HG03060 (cell line): ENCODE data around the gene CNNM2.

Source experiments
- ATAC-seq: cut with Tn5 transposase; IDR thresholded peaks from one replicate; pipeline ENCODE4 v1.9.1; 2021; ENCODE audit warnings: low read depth, moderate number of reproducible peaks; ENCODE audit not compliant: unreplicated experiment

Gene CNNM2

DNA sequence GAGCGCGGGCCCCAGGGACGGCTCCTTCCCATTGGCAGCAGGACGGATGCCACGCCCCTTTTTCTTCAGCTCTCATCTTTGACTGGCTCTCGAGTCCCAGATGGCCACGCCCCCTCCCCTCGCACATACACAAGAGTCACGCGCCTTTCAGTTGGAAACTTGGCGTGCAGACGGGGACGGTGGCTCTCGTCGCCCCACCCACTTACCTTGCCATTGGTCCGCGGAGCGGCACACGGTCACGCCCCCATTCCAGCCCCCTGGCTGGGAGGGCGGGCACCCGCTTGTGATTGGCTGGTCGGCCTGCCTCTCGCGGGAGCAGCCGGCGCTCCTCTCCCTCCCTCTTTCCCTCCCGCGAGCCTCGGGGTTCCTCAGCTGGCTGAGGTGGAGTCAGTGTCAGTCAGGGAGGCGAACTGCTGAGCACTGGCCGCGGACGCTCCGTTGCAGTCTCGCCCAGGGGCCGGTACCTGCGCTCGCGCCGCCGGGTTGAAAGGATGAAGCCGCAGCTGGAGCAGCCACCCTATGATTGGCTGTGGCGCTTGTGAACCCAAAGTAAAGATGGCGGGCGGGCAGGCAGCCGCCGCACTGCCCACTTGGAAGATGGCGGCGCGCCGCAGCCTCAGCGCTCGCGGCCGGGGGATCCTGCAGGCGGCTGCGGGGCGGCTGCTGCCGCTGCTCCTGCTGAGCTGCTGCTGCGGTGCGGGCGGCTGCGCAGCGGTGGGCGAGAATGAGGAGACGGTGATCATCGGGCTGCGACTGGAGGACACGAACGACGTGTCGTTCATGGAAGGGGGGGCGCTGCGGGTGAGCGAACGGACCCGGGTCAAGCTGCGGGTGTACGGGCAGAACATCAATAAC is at the start of gene CNNM2:
Gene CNNM2, plus strand, starts transcription at position 333 of the 855 bp plus-strand sequence. Its CDS starts 187 bp downstream, at position 520.
- ATAC-seq = peak; percentile 69

DNA sequence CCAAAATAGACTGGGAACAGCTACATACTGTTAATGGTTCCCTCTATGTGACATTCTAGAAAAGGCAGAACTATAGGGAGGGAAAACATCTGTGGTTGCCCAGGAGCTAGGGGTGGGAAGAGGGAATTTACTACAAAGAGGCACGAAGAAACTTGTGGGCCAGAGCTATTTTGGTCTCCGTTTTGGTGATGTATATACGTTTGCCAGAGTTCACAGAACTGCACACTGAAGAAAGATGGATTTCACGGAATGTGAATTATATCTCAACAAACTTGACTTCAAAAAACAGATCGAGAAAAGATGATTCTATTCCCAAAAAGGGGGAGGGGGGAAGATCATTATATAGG is 49.2 kb upstream of the CNNM2 start:
- ATAC-seq = no peak

DNA sequence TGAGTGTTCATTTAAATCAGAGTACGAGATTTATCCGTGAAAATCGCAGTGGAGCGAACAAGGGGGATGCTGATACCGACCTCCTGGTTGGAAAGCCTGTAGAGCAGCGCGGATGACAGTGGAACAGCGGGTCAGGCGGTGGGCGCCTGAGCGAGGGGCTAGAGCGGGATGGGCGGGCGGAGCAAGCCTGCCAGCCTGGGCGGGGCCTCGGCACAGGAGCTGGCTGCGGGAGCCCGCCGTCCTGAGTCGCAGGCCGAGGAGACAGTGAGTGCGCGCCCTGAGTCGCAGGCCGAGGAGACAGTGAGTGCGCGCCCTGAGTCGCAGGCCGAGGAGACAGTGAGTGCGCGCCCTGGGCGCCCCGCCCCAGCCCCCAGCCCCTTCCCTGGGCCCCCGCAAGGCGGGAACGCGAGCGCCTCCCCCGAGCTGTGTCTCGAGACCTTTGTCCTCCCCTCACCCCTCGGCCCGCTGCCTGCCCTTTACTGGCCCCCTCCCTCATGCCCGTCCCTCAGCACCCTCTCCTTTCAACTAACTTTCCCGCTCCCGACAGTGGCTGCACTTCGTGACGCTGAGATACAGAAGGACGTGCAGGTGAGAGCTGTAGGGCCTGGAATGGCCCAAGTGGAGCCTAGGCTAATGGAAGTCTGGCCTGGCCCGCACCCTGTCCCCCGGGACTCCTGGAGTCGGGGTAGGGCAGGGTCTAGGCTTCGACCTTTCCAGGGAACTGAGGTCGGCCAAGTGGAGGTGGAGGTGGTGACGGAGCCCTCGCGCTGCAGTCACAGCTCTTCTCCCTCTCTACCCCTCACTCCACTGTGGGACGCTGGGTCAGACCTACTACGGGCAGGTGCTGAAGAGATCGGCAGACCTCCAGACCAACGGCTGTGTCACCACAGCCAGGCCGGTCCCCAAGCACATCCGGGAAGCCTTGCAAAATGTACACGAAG is 48.6 kb upstream of the CNNM2 start, which contains the start of gene AS3MT:
Gene AS3MT, plus strand, starts transcription at position 213 of the 941 bp plus-strand sequence. Its CDS starts 123 bp downstream, at position 336.
- no peak for ATAC-seq

DNA sequence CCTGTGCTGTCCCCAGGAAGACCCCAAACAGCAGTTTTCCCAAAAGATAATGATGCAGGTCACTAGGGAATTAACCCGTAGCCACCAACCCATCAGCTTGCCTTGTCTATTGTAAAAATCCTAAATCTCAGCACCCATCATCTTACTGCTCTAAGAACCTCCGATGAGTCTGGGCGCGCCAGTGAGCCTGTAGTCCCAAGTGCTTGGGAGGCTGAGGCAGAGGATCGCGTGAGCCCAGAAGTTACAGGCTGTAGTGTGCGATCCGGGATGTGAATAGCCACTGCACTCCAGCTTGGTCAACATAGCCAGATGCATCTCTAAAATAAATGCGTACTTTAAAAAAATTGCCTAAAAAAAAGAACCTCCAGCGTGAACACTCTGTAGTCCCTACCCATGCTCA is 47.9 kb upstream of the CNNM2 start:
- no peak for ATAC-seq

DNA sequence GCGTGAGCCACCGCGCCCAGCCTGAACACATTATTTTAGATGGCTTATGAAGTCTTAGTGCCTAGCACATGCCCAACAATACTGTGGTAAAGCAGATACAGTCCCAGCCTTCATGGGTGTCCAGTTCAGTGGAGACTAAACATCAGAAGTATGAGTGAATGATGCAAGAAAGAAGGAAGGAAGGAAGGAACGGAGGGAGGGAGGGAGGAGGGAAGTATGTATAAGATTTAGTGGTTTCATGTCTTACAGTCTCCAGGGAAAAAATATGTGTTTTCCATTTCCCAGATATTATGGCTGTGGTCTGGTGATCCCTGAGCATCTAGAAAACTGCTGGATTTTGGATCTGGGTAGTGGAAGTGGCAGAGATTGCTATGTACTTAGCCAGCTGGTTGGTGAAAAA is 45.9 kb upstream of the CNNM2 start:
- no peak for ATAC-seq

DNA sequence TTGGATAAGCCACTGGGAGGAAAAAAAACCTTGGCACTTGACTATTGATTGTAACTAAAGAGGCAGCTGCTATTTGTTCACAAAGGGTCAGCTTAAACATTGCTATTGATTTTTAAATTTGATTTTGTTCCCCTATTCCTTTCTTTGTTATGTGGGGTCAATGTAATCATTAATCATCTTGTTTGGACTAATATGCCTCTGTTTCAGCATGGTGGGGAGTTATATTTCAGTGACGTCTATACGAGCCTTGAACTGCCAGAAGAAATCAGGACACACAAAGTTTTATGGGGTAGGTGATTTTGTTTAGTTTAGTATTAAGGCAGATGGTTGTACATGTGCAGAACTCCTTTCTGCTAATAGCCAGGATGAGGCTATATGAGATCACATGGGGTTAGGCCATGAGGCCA is 41.3 kb upstream of the CNNM2 start:
- no peak for ATAC-seq

DNA sequence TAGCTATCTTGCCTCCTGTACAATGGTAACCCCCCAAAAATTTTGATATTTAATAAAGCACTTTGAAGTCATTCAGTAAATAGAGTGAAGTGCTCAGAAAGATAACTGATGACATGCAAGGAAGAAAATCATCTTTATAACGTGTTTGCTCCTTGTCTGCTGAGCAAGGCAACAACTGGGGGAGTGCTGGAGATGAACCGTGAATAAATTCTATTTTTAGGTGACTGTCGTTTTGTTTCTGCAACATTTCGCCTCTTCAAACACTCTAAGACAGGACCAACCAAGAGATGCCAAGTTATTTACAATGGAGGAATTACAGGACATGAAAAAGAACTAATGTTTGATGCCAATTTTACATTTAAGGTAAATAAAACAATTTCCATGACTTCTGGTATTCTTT is 39.5 kb upstream of the CNNM2 start:
- ATAC-seq = no peak

DNA sequence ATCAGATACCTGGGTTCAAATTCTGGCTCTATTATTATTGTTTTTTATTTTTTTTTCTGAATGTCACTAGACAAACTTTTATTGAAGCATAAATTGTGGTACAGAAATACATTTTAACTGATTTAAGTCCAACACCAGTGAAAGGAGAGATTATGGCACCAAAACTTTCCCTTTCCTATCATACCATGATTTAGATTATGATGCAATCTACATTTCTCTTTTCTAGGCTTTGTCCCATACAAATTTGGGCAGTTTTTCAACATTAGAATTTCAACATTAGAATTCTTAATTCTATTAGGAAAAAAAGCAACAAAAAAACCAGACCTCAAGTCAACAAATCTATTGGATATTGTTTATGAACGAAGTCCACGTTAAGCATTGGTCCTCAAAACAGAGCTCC is 37.8 kb upstream of the CNNM2 start:
- ATAC-seq = no peak

DNA sequence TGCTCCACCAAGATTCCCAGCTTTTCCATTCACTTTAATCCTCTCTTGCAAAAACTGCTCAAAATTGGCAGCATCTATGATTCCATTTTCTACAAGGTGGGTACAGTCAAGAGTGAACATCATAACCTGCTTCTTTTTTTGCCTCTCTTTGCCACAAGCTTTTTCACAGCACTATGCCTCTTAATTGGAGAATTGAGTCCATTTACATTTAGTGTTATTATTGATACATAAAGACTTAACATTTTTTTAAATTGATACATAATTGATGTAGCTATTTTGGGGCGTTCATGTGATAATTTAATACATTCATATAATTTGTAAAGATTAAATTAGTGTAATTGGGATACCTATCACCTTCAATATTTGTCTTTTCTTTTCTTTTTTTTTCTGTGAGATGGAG is 30.0 kb upstream of the CNNM2 start:
- ATAC-seq = no peak

DNA sequence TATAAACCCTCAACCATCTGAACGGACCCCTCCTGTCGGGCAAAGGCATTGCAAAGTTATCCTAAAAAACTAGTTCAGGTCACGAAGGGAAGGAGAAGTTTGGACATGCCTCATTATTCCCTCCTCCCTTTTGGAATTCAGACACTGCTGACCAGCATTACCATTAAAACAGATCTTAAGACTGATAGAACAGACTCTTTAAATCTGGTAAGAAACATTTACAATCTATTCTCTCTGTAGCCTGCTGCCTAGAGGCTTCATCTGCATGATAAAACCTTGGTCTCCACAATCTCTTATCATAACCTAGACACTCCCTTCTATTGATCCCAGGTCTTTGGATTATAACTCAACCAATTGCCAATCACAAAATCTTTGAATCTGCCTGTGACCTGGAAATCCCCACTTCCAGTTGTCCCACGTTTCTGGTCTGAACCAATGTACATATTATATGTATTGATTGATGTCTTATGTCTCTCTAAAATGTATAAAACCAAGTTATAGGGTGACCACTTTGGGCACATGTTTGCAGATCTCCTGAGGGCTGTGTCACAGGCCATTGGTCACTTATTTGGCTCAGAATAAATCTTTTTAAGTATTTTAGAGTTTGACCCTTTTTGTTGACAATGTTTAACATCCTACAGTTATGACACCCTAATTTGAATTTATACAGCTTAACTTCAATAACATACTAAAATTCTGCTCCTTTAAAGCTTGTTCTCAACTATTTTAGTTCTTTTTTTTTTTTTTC is 23.5 kb upstream of the CNNM2 start:
- no peak for ATAC-seq

DNA sequence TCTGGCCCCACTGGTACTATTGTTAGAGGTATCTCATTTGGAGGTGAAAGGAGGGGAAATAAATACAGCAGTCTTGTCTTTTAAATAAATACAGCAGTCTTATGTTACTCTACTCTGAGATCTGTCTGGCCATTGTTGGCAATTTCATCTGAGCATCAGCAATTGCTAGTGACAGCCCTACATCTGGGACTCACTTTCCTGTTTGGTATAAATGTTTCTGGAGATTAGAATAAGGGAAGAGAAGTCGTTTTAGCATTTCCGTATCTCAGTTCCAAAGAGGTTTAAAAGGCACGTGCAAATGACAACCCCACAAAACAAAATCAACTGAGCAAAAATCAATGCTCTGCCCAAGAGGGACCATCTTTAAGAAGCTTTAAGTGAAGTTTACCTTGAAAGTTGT is 18.1 kb upstream of the CNNM2 start:
- ATAC-seq = no peak

DNA sequence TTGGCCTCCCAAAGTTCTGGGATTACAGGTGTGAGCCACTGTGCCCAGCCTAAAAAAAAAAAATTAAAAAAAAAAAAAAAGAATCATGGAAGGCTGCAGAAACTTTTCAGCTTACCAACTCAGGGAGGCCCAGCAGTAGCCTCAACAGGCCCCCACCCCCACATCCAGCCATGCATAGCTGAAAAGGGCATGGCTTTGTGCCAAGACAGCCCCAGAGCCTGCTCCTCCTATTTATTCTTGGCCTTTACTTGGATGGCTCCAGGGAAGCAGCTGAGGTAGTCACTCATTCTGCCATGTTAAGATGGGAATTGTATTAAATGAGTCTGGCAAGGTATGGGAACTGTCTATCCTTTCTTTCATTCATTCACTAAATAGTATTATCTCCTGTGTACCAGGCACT is 13.7 kb upstream of the CNNM2 start:
- ATAC-seq = no peak

DNA sequence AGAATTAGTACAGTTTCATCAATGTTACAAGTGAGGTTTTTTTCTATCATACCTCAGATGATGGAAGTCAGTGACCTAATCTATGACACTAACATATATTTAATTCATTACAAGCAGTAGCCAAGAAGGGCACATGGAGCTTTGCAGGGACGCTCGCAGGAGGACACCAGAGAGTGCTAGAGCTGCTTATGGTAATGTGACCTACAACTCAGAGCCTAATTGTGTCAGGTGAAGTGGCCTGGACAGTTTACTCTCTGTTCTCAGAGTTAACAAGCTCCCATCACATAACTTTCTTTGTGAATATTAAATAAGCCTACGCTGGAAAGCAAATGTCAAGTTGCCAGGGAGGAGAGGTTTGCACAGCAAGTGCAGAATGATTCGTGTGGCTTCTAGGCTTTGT is 11.6 kb upstream of the CNNM2 start:
- no peak for ATAC-seq

DNA sequence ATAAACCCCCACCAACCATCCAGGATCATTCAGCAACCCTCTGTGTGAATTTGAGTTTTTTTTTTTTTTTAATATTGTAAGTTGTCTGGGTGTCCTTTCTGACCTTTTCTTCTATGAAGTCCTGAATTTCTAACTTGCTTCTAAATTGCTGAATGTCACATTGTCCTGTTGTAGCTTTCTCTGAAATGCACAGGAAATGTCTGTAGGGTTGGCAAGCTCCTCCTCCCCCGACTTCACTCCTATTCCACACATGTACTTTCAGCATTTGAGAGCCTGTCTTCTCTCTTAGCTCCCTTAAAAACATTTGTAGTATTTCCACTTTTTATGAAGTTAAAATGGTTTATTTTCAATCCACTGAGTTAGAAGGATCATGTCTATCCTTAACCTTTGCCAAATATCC is 3.3 kb upstream of the CNNM2 start:
- no peak for ATAC-seq

DNA sequence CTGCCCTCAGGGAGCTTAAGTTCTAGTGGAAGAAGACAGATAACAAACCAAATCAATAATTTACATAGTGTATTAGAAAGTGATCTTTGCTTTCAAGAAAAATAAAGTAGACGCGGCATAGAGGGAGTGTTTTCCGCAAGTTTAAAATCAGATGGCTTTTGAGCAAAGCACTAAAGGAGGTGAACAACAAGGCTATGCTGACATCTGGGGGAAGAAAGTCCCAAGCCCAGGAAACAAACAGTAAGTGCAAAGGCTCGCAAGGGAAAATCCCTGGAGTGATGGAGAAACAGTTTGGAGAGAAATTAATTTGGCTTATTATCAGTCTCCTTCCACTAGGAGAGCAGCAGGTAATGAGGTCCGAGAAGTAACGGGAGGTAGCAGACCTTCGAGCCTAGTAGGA is 1.9 kb upstream of the CNNM2 start:
- ATAC-seq = no peak

DNA sequence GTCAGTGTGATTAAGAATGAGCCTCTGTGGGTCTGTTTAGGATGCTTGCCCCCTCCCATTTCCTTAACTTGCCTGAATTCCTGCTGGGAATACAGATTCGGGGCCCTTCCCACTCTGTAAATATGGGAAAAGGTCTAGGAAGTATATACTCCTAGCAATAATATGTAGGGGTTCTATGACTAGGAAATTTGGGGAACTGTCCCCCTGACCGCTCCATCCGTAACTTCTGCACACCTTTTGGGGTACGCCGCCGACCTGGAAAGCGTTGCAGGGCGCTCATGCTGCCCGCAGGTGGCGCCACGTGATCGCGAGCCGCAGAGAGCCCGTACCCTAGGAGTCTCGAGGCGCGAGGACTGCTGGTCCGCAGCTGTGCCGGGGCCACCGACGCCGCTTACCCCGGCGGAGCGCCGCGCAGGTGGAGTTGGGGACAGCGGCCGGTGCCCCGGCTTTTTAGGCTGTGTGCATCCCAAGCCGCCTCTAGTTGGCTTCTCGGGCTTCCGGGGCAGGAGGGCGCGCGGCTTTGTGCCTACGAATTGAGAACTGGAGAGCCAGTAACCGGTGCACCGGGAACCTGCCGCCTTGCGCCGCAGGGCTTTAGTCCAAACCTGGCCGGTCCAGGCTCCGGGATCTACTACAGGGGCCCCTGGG is 656 bp upstream of the CNNM2 start:
- peak; percentile 19 for ATAC-seq

DNA sequence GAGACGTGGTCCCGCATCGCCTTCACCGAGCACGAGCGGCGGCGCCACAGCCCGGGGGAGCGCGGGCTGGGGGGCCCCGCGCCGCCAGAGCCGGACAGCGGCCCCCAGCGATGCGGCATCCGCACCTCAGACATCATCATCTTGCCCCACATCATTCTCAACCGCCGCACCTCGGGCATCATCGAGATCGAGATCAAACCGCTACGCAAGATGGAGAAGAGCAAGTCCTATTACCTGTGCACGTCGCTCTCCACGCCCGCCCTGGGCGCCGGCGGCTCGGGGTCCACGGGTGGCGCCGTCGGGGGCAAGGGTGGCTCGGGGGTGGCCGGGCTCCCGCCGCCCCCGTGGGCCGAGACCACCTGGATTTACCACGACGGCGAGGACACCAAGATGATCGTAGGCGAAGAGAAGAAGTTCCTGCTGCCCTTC is 737 bp downstream of the CNNM2 start:
- ATAC-seq = no peak

DNA sequence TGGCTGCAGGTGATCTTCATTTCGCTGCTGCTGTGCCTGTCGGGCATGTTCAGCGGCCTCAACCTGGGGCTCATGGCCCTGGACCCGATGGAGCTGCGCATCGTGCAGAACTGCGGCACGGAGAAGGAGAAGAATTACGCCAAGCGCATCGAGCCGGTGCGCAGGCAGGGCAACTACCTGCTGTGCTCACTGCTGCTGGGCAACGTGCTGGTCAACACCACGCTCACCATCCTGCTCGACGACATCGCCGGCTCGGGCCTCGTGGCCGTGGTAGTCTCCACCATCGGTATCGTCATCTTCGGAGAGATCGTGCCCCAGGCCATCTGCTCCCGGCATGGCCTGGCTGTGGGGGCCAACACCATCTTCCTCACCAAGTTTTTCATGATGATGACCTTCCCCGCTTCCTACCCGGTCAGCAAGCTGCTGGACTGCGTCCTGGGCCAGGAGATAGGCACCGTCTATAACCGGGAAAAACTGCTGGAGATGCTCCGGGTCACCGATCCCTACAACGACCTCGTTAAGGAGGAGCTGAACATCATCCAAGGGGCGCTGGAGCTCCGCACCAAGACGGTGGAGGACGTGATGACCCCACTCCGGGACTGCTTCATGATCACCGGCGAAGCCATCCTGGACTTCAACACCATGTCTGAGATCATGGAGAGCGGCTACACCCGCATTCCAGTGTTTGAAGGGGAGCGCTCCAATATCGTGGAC is 1.3 kb downstream of the CNNM2 start:
- ATAC-seq = no peak

DNA sequence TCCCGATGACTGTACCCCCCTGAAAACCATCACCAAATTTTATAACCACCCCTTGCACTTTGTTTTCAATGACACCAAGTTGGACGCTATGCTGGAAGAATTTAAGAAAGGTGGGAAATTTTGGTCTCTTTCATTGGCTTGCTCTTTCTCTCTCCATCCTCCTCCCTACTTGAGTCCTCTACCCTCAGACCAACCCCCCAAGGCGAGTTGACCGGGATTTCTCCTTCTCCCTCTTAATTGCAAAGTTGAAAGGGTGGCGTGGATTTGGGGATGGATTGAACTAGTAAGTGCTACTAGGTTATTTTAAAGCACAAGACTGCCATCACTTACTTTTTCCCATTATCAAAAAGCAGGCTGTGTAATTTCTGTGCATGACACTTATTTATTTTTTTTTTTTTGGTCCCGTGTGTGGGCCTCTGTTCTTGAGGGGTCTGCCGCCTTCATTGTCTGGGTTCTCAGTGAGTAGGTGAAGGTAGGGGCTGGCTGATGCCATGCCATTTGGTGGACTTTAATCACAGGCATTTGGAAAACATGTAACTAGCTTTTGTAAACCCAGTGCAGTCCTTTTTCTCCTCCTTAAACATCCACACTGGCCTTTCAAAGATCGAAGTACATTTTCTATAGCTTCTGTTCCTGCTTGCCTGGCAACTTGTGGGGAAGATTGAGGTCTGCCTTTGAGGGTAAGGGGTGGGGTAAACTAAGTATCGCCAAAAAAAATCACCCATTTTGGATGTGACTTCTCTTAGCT is 2.1 kb downstream of the CNNM2 start:
- ATAC-seq = no peak
